HCT116 (cell line): Measurements from ENCODE around the gene TUB. TPM values are rescaled to one million over a fixed set of nuclear protein-coding genes. Genes with fewer than 3 reads are reported as not detected.

Experiments used
- ATAC-seq: fragments of 200-7000 bp; cut with Tn5 transposase; 2 replicates; pipeline ENCODE4 v1.9.1; 2020; ENCODE audit warnings: mild to moderate bottlenecking, moderate library complexity
- BruUV-seq: library from RNA; stranded (reverse); fragments of 400-500 nt; replicated peaks from 2 replicates; lab custom pipeline; 2021; lab: Mats Ljungman, UMichigan
- CTCF ChIA-PET: fragments of 300-600 bp; sonication (Branson Sonifier 250); formaldehyde crosslinking; loops from one replicate; lab custom pipeline; 2021; ENCODE audit warnings: antibody characterized with exemption; lab: Charles Lee
- POLR2A ChIA-PET: fragments of 300-600, 350-600 bp; sonication (Branson Sonifier 250); formaldehyde crosslinking; loops from one replicate; lab custom pipeline; 2021; ENCODE audit warnings: antibody characterized with exemption; lab: Charles Lee
- RAD21 ChIA-PET, 2 experiments: fragments of 300-600 bp; sonication (Branson Sonifier 250); formaldehyde crosslinking; loops; one replicate each; lab custom pipeline; 2023; ENCODE audit warnings: low total read pairs in 2 of 2; ENCODE audit not compliant: uncharacterized antibody in 2 of 2, unreplicated experiment in 2 of 2, low non-redundant PET in 1 of 2; lab: Charles Lee
- DNase-seq: peaks from one replicate; pipeline ENCODE4 v3.0.0-alpha.2; 2010; ENCODE audit warnings: low read depth, low spot score
- H2AFZ ChIP-seq: fragments of 200-600 bp; shearing (Covaris generic), sonication (generic); 2 replicates; pipeline ENCODE4 v1.6.1; 2017; ENCODE audit warnings: low read depth, mixed run types, mixed read lengths, antibody characterized with exemption, low read length; ENCODE audit not compliant: poor library complexity, severe bottlenecking
- H3K27ac ChIP-seq: 2 replicates; pipeline ENCODE4 v1.5.1; 2012; ENCODE audit warnings: low read depth, low read length
- H3K27me3 ChIP-seq: fragments of 200-600 bp; sonication (generic); 2 replicates; pipeline ENCODE4 v1.6.1; 2016; ENCODE audit warnings: mixed run types, low read length, mixed read lengths; ENCODE audit not compliant: insufficient read depth
- H3K36me3 ChIP-seq, 2 experiments: fragments of 200-500 bp in 1 of 2; fragments of 200-600 bp in 1 of 2; sonication (Bioruptor generic) in 1 of 2; sonication (generic) in 1 of 2; 2 replicates each; pipeline versions ENCODE4 v1.5.1 to v1.6.1; 2014 to 2016; ENCODE audit warnings: low read length in 2 of 2, inconsistent platforms in 1 of 2, mixed read lengths in 1 of 2, mixed run types in 1 of 2; ENCODE audit not compliant: insufficient read depth in 2 of 2, control insufficient read depth in 1 of 2
- H3K4me1 ChIP-seq, 2 experiments: fragments of 200-600 bp in 1 of 2; sonication (generic) in 1 of 2; 2 replicates each; pipeline versions ENCODE4 v1.5.1 to v1.6.1; 2012 to 2017; ENCODE audit warnings: low read length in 2 of 2, inconsistent platforms in 1 of 2, mild to moderate bottlenecking in 1 of 2, mixed read lengths in 1 of 2, mixed run types in 1 of 2, moderate library complexity in 1 of 2; ENCODE audit not compliant: insufficient read depth in 2 of 2, control insufficient read depth in 1 of 2
- H3K4me2 ChIP-seq: fragments of 200-600 bp; sonication (generic); 2 replicates; pipeline ENCODE4 v1.6.1; 2017; ENCODE audit warnings: mixed run types, low read length, mixed read lengths
- H3K4me3 ChIP-seq, 2 experiments: fragments of 200-600 bp in 1 of 2; sonication (generic) in 1 of 2; replicated peaks in 1 of 2; 2 replicates each; pipeline ENCODE4 v1.5.1; 2011 to 2016; ENCODE audit warnings: low read length in 2 of 2, control low read depth in 1 of 2, low read depth in 1 of 2, mild to moderate bottlenecking in 1 of 2, mixed read lengths in 1 of 2, mixed run types in 1 of 2
- H3K79me2 ChIP-seq: fragments of 200-600 bp; sonication (generic); 2 replicates; pipeline ENCODE4 v1.6.1; 2017; ENCODE audit warnings: mild to moderate bottlenecking, mixed run types, low read length, moderate library complexity, mixed read lengths; ENCODE audit not compliant: insufficient read depth
- H3K9ac ChIP-seq: fragments of 200-600 bp; sonication (generic); 2 replicates; pipeline ENCODE4 v1.6.1; 2016; ENCODE audit warnings: low read length, mixed read lengths
- H3K9me2 ChIP-seq: fragments of 200-600 bp; sonication (generic), shearing (Covaris generic); 2 replicates; pipeline ENCODE4 v1.6.1; 2017; ENCODE audit warnings: mixed run types, mild to moderate bottlenecking, moderate library complexity; ENCODE audit not compliant: insufficient read depth
- H3K9me3 ChIP-seq, 2 experiments: fragments of 200-500 bp in 1 of 2; fragments of 200-600 bp in 1 of 2; sonication (Bioruptor generic) in 1 of 2; sonication (generic) in 1 of 2; 2 replicates each; pipeline ENCODE4 v1.6.1; 2014 to 2017; ENCODE audit warnings: low read length in 2 of 2, mixed read lengths in 2 of 2, inconsistent platforms in 1 of 2, low read depth in 1 of 2, mild to moderate bottlenecking in 1 of 2, mixed run types in 1 of 2, moderate library complexity in 1 of 2; ENCODE audit not compliant: control insufficient read depth in 1 of 2, insufficient read depth in 1 of 2
- H4K20me1 ChIP-seq: fragments of 200-600 bp; sonication (generic), shearing (Covaris generic); 2 replicates; pipeline ENCODE4 v1.6.1; 2017; ENCODE audit warnings: mixed run types, mild to moderate bottlenecking, moderate library complexity; ENCODE audit not compliant: insufficient read depth
- CTCF ChIP-seq, 3 experiments: fragments of 200-600 bp in 1 of 3; sonication (generic) in 1 of 3; IDR thresholded peaks in 2 of 3; conservative IDR thresholded peaks in 1 of 3; 2 replicates each; pipeline ENCODE4 v1.5.1; 2012 to 2017; ENCODE audit warnings: low read depth in 2 of 3, low read length in 2 of 3, antibody characterized with exemption in 1 of 3, borderline replicate concordance in 1 of 3, control low read depth in 1 of 3, mild to moderate bottlenecking in 1 of 3, mixed read lengths in 1 of 3, mixed run types in 1 of 3, moderate library complexity in 1 of 3; ENCODE audit not compliant: insufficient read depth in 1 of 3
- EZH2 ChIP-seq: fragments of 200-600 bp; sonication (generic); IDR thresholded peaks from 2 replicates; pipeline ENCODE4 v1.6.1; 2017; ENCODE audit warnings: antibody characterized with exemption, mixed run types
- JUND ChIP-seq: IDR thresholded peaks from 2 replicates; pipeline ENCODE4 v1.6.1; 2012
- RAD21 ChIP-seq: IDR thresholded peaks from 2 replicates; pipeline ENCODE4 v1.6.1; 2012; ENCODE audit warnings: low read depth, mild to moderate bottlenecking
- intact Hi-C: fragments of 100-400 bp; cut with micrococcal nuclease; formaldehyde crosslinking; loops from 2 replicates; pipeline ENCODE4 v1.10.0; 2022
- total RNA-seq: library from RNA; stranded (reverse); gene quantifications from one replicate; pipeline ENCODE4 v1.2.1, GENCODE V29; 2021; ENCODE audit not compliant: unreplicated experiment

Gene TUB
- total RNA-seq, 1 experiment from 2014 or later: 0.02 TPM

DNA sequence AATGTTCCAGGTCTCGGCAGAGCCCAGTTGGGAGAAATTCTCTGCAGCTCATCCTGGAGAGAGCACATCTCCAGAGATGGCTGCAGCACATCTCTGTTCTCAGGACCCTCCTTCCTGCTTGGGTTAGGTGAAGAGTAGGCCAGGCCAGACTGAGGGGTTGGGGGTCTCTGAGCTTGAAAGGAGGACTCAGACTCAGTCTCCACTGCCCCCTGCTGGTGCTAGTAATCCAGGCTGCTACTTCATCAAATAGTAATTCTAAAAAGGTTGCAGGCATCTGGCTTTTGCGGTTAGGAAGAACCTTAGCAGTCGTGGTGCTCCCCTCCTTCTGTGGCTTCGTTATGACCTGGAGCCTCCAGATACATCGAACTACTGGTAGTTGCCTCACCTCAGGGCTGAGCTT lies 9.7 kb downstream of the TUB start:
- POLR2A ChIA-PET: no interaction called here

More for the DNA sequence above, 9.7 kb downstream of the TUB start:
- H3K4me3 ChIP-seq: no peak overlapping the region
- DNase-seq (peak; percentile 8), ATAC-seq (no peak)
- no TSS peak for BruUV-seq
- H3K27ac ChIP-seq: no peak overlapping the region
- H2AFZ ChIP-seq: no peak overlapping the region
- no peaks in the 10 kb centered on the region for H4K20me1 ChIP-seq
- RAD21 ChIA-PET: interaction anchor here (1.3 to 3.1 kb wide), 4 partner anchors 57 to 84 kb away, joined by 3 to 14 read pairs (median 9); no protein-coding TSS in a partner anchor
- H3K27me3 ChIP-seq: no peaks in the 10 kb centered on the region
- no peaks in the 10 kb centered on the region for H3K79me2 ChIP-seq
- CTCF ChIA-PET: interaction anchor here (0.8 to 4.7 kb wide), 16 partner anchors 8 to 993 kb away, joined by 3 to 121 read pairs (median 4); partner anchors contain the start of gene EIF3F
- no peaks in the 10 kb centered on the region for H3K36me3 ChIP-seq
- no peaks in the 10 kb centered on the region for H3K9me3 ChIP-seq
- intact Hi-C loops: loop anchor here (10.0 kb wide), 3 partner anchors 196 to 996 kb away; no protein-coding TSS in a partner anchor
- H3K4me2 ChIP-seq: no peak overlapping the region
- H3K9me2 ChIP-seq: no peaks in the 10 kb centered on the region
- no peak overlapping the region for H3K9ac ChIP-seq
- TF ChIP-seq CTCF (IDR thresholded peaks at IDR 0.05 in 2 of 3, conservative IDR thresholded peaks at IDR 0.05 in 1 of 3; ENCODE audit: borderline replicate concordance in 1 of 3, insufficient read depth in 1 of 3, low read depth in 2 of 3, low read length in 2 of 3) (peak; percentile 32 to 68 (median 64); a peak in 5 of 6 replicates), JUND (no peak), RAD21 (peak; percentile 52), EZH2 (no peak)
- TF ChIP-seq, all 23 proteins: peak for 2
- peaks cover 0 to 10% of the 10 kb centered on the region in 2 experiments; a peak in 2 of 4 replicates for H3K4me1 ChIP-seq
